LNCAP (cell line): Measurements from ENCODE around the gene ABCC4.

Source experiments
- TF ChIP-seq, protein P1 (sequence below): fragments of 450-650 bp; IDR thresholded peaks from 2 replicates; pipeline ENCODE4 v1.5.1; 2017; ENCODE audit warnings: mild to moderate bottlenecking

Gene ABCC4

GRCh38 chr13:95184317-95184716, 116.9 kb downstream of the ABCC4 start:
- TF ChIP-seq, protein P1, sequence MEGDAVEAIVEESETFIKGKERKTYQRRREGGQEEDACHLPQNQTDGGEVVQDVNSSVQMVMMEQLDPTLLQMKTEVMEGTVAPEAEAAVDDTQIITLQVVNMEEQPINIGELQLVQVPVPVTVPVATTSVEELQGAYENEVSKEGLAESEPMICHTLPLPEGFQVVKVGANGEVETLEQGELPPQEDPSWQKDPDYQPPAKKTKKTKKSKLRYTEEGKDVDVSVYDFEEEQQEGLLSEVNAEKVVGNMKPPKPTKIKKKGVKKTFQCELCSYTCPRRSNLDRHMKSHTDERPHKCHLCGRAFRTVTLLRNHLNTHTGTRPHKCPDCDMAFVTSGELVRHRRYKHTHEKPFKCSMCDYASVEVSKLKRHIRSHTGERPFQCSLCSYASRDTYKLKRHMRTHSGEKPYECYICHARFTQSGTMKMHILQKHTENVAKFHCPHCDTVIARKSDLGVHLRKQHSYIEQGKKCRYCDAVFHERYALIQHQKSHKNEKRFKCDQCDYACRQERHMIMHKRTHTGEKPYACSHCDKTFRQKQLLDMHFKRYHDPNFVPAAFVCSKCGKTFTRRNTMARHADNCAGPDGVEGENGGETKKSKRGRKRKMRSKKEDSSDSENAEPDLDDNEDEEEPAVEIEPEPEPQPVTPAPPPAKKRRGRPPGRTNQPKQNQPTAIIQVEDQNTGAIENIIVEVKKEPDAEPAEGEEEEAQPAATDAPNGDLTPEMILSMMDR: no peak

- TF ChIP-seq, protein P1: no peak
Measured at GRCh38 chr13:95182570-95183265, 118.5 kb downstream of the ABCC4 start.

DNA sequence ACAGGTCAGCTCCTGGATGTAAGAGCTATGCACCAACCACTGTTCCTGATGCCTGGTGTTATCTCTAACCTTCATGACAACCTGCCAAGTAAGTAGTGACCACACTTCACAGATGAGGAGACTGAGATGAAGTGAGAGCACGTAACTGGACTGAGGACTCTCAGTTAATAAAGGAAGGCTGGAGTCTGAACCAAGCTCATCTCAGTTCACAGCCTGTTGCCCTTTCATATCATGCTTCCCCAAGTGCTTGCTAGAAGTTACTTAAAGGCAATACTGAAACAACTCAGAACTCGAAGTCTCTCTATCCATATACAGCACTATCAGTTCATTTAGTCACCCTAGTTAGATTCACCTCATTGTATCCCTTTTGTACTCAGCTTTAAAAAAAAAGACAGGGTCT, 119.7 kb downstream of the ABCC4 start:
- TF ChIP-seq, protein P1: no peak

DNA sequence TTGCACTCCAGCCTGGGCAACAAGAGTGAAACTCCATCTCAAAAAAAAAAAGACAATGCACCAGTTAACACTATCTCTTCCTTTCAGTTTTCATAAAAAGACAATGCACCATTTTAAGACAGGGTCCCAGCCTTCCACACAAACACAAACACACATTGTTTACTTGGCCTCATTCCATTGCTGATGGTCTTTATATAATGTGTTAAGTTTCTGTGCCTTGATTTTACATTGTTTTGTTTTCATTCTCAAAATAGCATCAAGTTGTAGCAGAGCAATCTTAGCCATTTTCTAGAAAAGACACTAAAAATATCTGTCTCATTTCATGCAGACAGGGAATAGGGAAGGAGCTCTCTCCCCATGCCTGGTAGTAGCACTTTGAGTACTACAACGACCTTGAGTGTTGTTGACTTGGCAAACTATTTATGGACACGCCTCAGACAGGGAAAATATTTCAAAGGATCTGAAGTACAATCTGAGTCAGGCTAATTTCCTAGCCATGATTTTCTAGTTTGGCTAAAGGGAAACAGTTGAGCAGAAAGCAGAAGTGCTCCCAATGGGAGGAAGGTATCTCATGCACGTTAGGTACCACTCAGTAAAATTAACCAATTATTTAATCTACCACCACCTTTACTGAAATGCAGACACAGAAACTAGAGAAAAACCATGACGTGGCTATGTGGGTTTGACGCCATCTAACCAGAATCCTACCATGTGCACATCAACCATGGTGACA, 120.6 kb downstream of the ABCC4 start:
- TF ChIP-seq, protein P1: no peak

GRCh38 chr13:95176611-95177259, 124.5 kb downstream of the ABCC4 start:
- TF ChIP-seq, protein P1: no peak

DNA sequence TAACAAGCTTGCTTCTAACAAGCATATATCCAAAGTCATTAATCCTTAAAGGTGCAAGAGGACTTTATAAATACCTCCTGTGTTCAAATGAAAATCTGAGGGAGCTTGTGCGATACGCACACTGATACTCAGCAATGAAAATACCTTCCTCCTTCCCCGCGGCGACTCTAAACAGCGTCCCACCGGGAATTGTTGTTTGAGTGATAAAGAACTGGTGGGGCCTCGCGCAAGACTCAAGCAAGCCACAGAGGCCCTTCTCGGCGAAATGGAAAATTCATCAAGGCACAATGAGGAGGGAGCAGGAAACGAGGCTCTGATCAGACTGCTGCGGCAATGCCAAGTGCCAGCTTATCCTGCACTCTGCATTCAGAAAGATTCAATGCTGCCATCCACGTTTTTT, 126.7 kb downstream of the ABCC4 start:
- TF ChIP-seq, protein P1: no peak

DNA sequence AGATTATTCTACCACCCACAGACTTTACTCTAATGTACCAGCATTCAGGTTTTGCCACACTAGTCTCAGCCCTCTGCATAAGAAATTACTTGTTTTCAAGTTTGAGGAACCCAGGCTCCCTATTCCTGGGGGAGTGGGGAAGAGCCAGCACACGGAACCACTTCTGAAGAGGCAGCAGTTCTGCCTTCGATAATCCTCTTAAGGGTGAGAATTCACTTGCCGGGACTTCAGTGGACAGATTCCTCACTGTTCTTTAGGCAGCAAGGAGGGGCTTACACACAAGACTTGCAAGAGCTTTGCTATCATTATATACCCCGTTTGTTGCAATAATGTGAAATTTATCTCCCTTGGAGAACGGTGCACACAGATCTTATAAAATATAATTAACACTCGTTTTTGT, 133.1 kb downstream of the ABCC4 start:
- TF ChIP-seq, protein P1: no peak
